Ishikawa (cell line): ENCODE results near the gene PPIA.
A peak's percentile ranks its signal among the peaks of the same experiment; 100 is the strongest.

Experiments
- CEBPB ChIP-seq: IDR thresholded peaks from 2 replicates; pipeline ENCODE4 v1.6.1; 2012
- CREB1 ChIP-seq: IDR thresholded peaks from 2 replicates; pipeline ENCODE4 v1.6.1; 2012; ENCODE audit warnings: low read depth
- EGR1 ChIP-seq: IDR thresholded peaks from 2 replicates; pipeline ENCODE4 v1.6.1; 2012
- EP300 ChIP-seq: IDR thresholded peaks from 2 replicates; pipeline ENCODE4 v1.6.1; 2012; ENCODE audit warnings: borderline replicate concordance
- FOXM1 ChIP-seq: IDR thresholded peaks from 2 replicates; pipeline ENCODE4 v1.6.1; 2012; ENCODE audit warnings: low read depth, borderline replicate concordance
- TAF1 ChIP-seq: IDR thresholded peaks from 2 replicates; pipeline ENCODE4 v1.6.1; 2012; ENCODE audit warnings: low read depth, mild to moderate bottlenecking
- TCF12 ChIP-seq: IDR thresholded peaks from 2 replicates; pipeline ENCODE4 v1.6.1; 2012; ENCODE audit warnings: low read depth
- TEAD4 ChIP-seq: IDR thresholded peaks from 2 replicates; pipeline ENCODE4 v1.6.1; 2012
- YY1 ChIP-seq: IDR thresholded peaks from 2 replicates; pipeline ENCODE4 v1.6.1; 2012; ENCODE audit warnings: low read depth
- TF ChIP-seq, protein P1 (sequence below): IDR thresholded peaks from 2 replicates; pipeline ENCODE4 v1.6.1; 2012

DNA sequence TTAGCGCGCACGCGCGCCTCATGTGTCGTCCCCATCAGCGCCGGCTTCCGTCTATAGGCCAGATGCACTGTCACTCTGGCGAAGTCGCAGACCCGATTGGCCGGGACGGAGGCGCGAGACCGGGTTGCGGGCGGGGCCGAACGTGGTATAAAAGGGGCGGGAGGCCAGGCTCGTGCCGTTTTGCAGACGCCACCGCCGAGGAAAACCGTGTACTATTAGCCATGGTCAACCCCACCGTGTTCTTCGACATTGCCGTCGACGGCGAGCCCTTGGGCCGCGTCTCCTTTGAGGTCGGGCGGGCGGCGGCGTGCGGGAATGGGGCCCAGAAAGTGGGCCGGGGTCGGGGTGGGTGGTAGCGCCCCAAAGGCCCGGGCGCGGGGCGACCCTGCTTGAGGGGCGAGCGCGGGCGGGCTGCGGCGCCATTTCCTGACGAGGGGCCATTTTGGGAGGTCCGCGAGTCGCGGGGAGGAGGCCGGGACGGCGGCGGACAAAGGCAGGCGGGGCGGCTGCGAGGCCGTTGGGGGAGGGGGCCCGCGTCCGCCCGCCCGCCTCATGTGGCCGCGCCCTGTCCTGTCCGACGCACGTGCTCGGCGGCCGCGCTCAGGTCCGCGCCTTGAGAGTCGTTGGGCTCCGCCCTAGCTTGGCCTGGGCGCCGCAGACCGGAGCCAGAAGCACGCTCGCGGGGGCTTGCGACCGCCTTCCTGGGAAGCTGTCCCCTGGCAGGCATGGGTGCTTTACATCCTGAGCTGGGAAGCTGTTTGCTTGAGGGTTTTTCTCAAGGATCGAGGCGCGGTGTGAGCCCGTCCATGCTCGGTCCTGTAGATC, at the start of gene PPIA:
- no peak; the same call in 1 of the 2 replicates for TF ChIP-seq FOXM1
- TF ChIP-seq EGR1: peak; percentile 36; the same call in 1 of the 2 replicates
- peak; percentile 31; the same call in 1 of the 2 replicates for TF ChIP-seq CREB1
- TF ChIP-seq, protein P1, sequence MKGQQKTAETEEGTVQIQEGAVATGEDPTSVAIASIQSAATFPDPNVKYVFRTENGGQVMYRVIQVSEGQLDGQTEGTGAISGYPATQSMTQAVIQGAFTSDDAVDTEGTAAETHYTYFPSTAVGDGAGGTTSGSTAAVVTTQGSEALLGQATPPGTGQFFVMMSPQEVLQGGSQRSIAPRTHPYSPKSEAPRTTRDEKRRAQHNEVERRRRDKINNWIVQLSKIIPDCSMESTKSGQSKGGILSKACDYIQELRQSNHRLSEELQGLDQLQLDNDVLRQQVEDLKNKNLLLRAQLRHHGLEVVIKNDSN: peak; percentile 55
- peak; percentile 93 for TF ChIP-seq YY1
- TF ChIP-seq CEBPB: no peak
- TF ChIP-seq TAF1: peak; percentile 95
- TF ChIP-seq EP300: no peak
- TF ChIP-seq TCF12: peak; percentile 62
- peak; percentile 76 for TF ChIP-seq TEAD4
